Endothelial cell of umbilical vein (primary cell): ENCODE results near the gene SH3D21.

Experiments
- EZH2 ChIP-seq: IDR thresholded peaks from 2 replicates; pipeline ENCODE4 v1.6.1; 2012; ENCODE audit warnings: borderline replicate concordance, low read depth, mild to moderate bottlenecking, moderate library complexity, low read length, inconsistent platforms; ENCODE audit not compliant: severe bottlenecking
- GATA2 ChIP-seq: IDR thresholded peaks from 2 replicates; pipeline ENCODE4 v1.7.0; 2011; ENCODE audit warnings: low read depth, mild to moderate bottlenecking, moderate library complexity, mixed read lengths, low read length; ENCODE audit not compliant: insufficient read length, insufficient read depth
- MYC ChIP-seq: IDR thresholded peaks from one replicate; pipeline ENCODE4 v1.6.1; 2011; ENCODE audit warnings: mild to moderate bottlenecking, low read depth, low read length
- POLR2A ChIP-seq: IDR thresholded peaks from 2 replicates; pipeline ENCODE4 v1.6.1; 2012; ENCODE audit warnings: low read depth, mild to moderate bottlenecking, control low read depth, low read length
- POLR2AphosphoS5 ChIP-seq: IDR thresholded peaks from 2 replicates; pipeline ENCODE4 v1.6.1; 2012; ENCODE audit warnings: low read depth, mild to moderate bottlenecking, control low read depth, low read length, moderate library complexity; ENCODE audit not compliant: insufficient read depth
- TF ChIP-seq, protein P1 (sequence below), 2 donors: IDR thresholded peaks; 1 replicate in 1 of 2; 2 replicates in 1 of 2; pipeline ENCODE4 v1.5.1; 2011; ENCODE audit warnings: low read length in 2 of 2, mild to moderate bottlenecking in 2 of 2, moderate library complexity in 2 of 2, control low read depth in 1 of 2, inconsistent platforms in 1 of 2, low read depth in 1 of 2; ENCODE audit not compliant: insufficient read depth in 1 of 2; ENCODE audit errors: extremely low read depth in 1 of 2
- TF ChIP-seq, protein P2 (sequence below): IDR thresholded peaks from 2 replicates; pipeline ENCODE4 v1.6.1; 2011; ENCODE audit not compliant: insufficient read depth, insufficient read length

DNA sequence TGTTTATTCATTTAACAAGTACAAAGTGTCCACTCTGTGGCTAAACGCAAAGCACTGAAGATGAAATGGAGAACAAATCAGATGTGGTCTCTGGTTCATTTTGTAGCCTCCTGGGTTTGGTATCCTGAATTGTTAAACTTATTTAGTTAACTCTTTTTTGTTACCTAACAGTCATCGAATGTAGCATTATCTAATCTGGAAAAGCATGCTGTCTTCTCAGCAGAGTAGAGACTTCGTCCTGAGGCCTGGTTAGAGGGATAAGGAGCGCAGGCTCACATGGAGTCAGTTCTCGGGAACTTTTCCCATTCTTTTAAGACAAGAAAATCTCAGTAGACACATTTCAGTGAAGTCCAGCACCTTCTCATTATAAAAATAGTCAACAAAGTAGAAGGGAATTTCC lies 33.1 kb upstream of the SH3D21 start:
- no peak for TF ChIP-seq POLR2A
- TF ChIP-seq, protein P1, sequence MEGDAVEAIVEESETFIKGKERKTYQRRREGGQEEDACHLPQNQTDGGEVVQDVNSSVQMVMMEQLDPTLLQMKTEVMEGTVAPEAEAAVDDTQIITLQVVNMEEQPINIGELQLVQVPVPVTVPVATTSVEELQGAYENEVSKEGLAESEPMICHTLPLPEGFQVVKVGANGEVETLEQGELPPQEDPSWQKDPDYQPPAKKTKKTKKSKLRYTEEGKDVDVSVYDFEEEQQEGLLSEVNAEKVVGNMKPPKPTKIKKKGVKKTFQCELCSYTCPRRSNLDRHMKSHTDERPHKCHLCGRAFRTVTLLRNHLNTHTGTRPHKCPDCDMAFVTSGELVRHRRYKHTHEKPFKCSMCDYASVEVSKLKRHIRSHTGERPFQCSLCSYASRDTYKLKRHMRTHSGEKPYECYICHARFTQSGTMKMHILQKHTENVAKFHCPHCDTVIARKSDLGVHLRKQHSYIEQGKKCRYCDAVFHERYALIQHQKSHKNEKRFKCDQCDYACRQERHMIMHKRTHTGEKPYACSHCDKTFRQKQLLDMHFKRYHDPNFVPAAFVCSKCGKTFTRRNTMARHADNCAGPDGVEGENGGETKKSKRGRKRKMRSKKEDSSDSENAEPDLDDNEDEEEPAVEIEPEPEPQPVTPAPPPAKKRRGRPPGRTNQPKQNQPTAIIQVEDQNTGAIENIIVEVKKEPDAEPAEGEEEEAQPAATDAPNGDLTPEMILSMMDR (IDR thresholded peaks at IDR 0.05; ENCODE audit: extremely low read depth in 1 of 2, insufficient read depth in 1 of 2, low read depth in 1 of 2, low read length in 2 of 2) = no peak
- TF ChIP-seq, protein P2, sequence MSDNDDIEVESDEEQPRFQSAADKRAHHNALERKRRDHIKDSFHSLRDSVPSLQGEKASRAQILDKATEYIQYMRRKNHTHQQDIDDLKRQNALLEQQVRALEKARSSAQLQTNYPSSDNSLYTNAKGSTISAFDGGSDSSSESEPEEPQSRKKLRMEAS = no peak
- no peak for TF ChIP-seq GATA2
- no peak for TF ChIP-seq EZH2
- TF ChIP-seq MYC = no peak
- no peak for TF ChIP-seq POLR2AphosphoS5
